Sigmoid colon (tissue), 7 donors: ENCODE results near the gene INTS6. TPM values are rescaled to one million over a fixed set of nuclear protein-coding genes. Genes with fewer than 3 reads are reported as not detected.

Experiments used
- DNase-seq: peaks from one replicate; pipeline ENCODE4 v3.0.0-alpha.2; 2019
- H3K27ac ChIP-seq, 4 donors: fragments of 200-600 bp; sonication (generic); one replicate each; pipeline ENCODE4 v1.5.1; 2016 to 2019; ENCODE audit warnings: mild to moderate bottlenecking in 1 of 4
- H3K27me3 ChIP-seq, 3 donors: fragments of 200-600 bp; sonication (generic); one replicate each; pipeline ENCODE4 v1.5.1; 2019; ENCODE audit warnings: mild to moderate bottlenecking in 1 of 3
- H3K36me3 ChIP-seq, 4 donors: fragments of 200-600 bp; sonication (generic); one replicate each; pipeline ENCODE4 v1.5.1; 2016 to 2019
- H3K4me1 ChIP-seq, 4 donors: fragments of 200-600 bp; sonication (generic); one replicate each; pipeline ENCODE4 v1.5.1; 2017 to 2019
- H3K4me3 ChIP-seq, 4 donors: fragments of 200-600 bp; sonication (generic); one replicate each; pipeline ENCODE4 v1.5.1; 2017 to 2019; ENCODE audit warnings: mild to moderate bottlenecking in 2 of 4, moderate library complexity in 1 of 4
- H3K9me3 ChIP-seq, 4 donors: fragments of 200-600 bp in 3 of 4; sonication (generic) in 3 of 4; one replicate each; pipeline versions ENCODE4 v1.5.1 to v1.6.1; 2013 to 2019
- CTCF ChIP-seq, 4 experiments: fragments of 450-650 bp in 3 of 4; fragments of 200-600 bp in 1 of 4; IDR thresholded peaks; one replicate each; pipeline ENCODE4 v1.5.1; 2016 to 2019; ENCODE audit warnings: antibody characterized with exemption in 4 of 4, mild to moderate bottlenecking in 3 of 4, moderate library complexity in 2 of 4
- EP300 ChIP-seq, 4 donors: sonication (generic); formaldehyde crosslinking; IDR thresholded peaks; one replicate each; pipeline ENCODE4 v1.6.1; 2017; ENCODE audit warnings: antibody characterized with exemption in 4 of 4
- POLR2A ChIP-seq, 2 donors: fragments of 450-650 bp; IDR thresholded peaks; one replicate each; pipeline ENCODE4 v1.6.1; 2016; ENCODE audit warnings: antibody characterized with exemption in 2 of 2, mild to moderate bottlenecking in 2 of 2, moderate library complexity in 2 of 2
- POLR2AphosphoS5 ChIP-seq, 4 donors: sonication (generic); formaldehyde crosslinking; IDR thresholded peaks; one replicate each; pipeline ENCODE4 v1.6.1; 2017; ENCODE audit warnings: antibody characterized with exemption in 4 of 4
- WGBS, 2 donors: extraction: QIAGEN DNeasy Blood & Tissue Kit; methylation state at CpG; one replicate each; pipeline ENCODE4 v1.1.7; 2013; 5-methylcytosine and 5-hydroxymethylcytosine counted together
- intact Hi-C: fragments of 100-400 bp; cut with DNase I; formaldehyde crosslinking; loops from one replicate; pipeline ENCODE4 v1.15.1; 2023
- polyA plus RNA-seq, 3 donors: library from polyadenylated mRNA; stranded (reverse); fragments of 200-250 nt; gene quantifications; one replicate each; pipeline ENCODE4 v1.2.3, GENCODE V29; 2013
- small RNA-seq, 3 donors: library from RNA; depleted of rRNA; stranded (forward); fragments of <200 nt; gene quantifications; one replicate each; pipeline ENCODE3, GENCODE V24; 2016
- total RNA-seq, 4 donors: library from RNA; depleted of rRNA; stranded (reverse); fragments of >200 nt; gene quantifications; one replicate each; pipeline ENCODE4 v1.1.0, GENCODE V29; 2016
- donor health status: healthy with polysubstance abuse.
- donor health status: Bipolar disorder and iron deficiency.
- donor health status: healthy.

Gene INTS6
- total and polyA plus RNA-seq, 7 donors: 6.7 to 43.3 (median 30.0) TPM

GRCh38 chr13:51311957-51312520 lies 140.8 kb downstream of the INTS6 start:
- DNase-seq: no peak
- Histone ChIP-seq H3K27me3 (no peaks in the 10 kb centered on the region), H3K4me3 (no peak overlapping the region), H3K27ac (no peak overlapping the region), H3K36me3 (no peaks in the 10 kb centered on the region), H3K9me3 (peaks cover 0 to 3% (median 0%) of the 10 kb centered on the region in 4 donors), H3K4me1 (no peaks in the 10 kb centered on the region)
- WGBS, 2 donors: 89 to 92% methylated on average over 5 of the region's 5 CpGs
- TF ChIP-seq CTCF (IDR thresholded peaks at IDR 0.05): no peak
- no peak for TF ChIP-seq EP300 (IDR thresholded peaks at IDR 0.05)
- no peak for TF ChIP-seq POLR2AphosphoS5 (IDR thresholded peaks at IDR 0.05)
- TF ChIP-seq POLR2A (IDR thresholded peaks at IDR 0.05): no peak
- intact Hi-C loops: no loop called here

Small RNA genes lying within 50 kb of the gene (small RNA-seq; reads per million reads assigned to genes)
- gene MIR5693: 0 reads per million in 3 donors
- 0 reads per million in 3 donors for gene RN7SL320P
- 0 reads per million in 3 donors for gene SNRPGP11

Other genes starting within 250 kb of the INTS6 start
- gene FAM124A, start 230.6 kb downstream of the INTS6 start, total RNA-seq: 10 to 100 TPM; 11.7 to 18.3 (median 16.3) TPM
- 1 to 10 TPM in 1 of 3 donors, under 1 TPM in 2; 0.23 to 2.4 (median 0.60) TPM for gene FAM124A, start 230.6 kb downstream of the INTS6 start, polyA plus RNA-seq
- gene SERPINE3, start 113.3 kb downstream of the INTS6 start, total RNA-seq: under 1 TPM in 1 of 4 donors, not detected in 3; 0.33 TPM
- not detected for gene SERPINE3, start 113.3 kb downstream of the INTS6 start, polyA plus RNA-seq
- gene WDFY2, start 131.4 kb upstream of the INTS6 start, total RNA-seq: 10 to 100 TPM in 2 of 4 donors, 1 to 10 TPM in 2; 7.3 to 18.3 (median 9.9) TPM
- gene WDFY2, start 131.4 kb upstream of the INTS6 start, polyA plus RNA-seq: 1 to 10 TPM in 1 of 3 donors, under 1 TPM in 2; 0.60 to 2.7 (median 0.92) TPM